ENCODE results near the gene TCEAL7.
"Not testable (repeated sequence)": the region's sequence is repeated elsewhere in the genome, so short reads cannot be mapped to it uniquely, and the experiment has no call there.

Gene TCEAL7

GRCh38 chrX:103329991-103330390 is at the start of gene TCEAL7:
TSS of gene TCEAL7 (plus strand) at chrX:103330239. CDS start at chrX:103331404, 1,165 bp downstream.
- DNase-seq = no peak

GRCh38 chrX:103293118-103293517 is 36.9 kb upstream of the TCEAL7 start:
- DNase-seq = no peak

- no peak for DNase-seq
These were observed 25.3 kb upstream of the TCEAL7 start for GRCh38 chrX:103304705-103305104.

- not testable (repeated sequence) for DNase-seq
These were observed 24.4 kb upstream of the TCEAL7 start for GRCh38 chrX:103305666-103306065.

- no peak for DNase-seq
These were observed 20.0 kb upstream of the TCEAL7 start for GRCh38 chrX:103309860-103310554.

GRCh38 chrX:103310555-103311398 is 19.3 kb upstream of the TCEAL7 start, which contains the start of gene BEX2:
TSS of gene BEX2 (minus strand) at chrX:103310990. CDS start at chrX:103309976, 1,014 bp downstream.
- peak; percentile 77 for DNase-seq

- no peak for DNase-seq
These were observed 18.6 kb upstream of the TCEAL7 start for GRCh38 chrX:103311399-103311780.

- DNase-seq = no peak
These were observed 746 bp downstream of the TCEAL7 start for GRCh38 chrX:103330681-103331288.

GRCh38 chrX:103338663-103339062 is 8.6 kb downstream of the TCEAL7 start:
- no peak for DNase-seq

- DNase-seq = peak; percentile 12
These were observed 13.1 kb downstream of the TCEAL7 start for GRCh38 chrX:103343105-103343504.

GRCh38 chrX:103344606-103345005 is 14.6 kb downstream of the TCEAL7 start:
- no peak for DNase-seq

GRCh38 chrX:103347682-103348397 is 17.8 kb downstream of the TCEAL7 start:
- DNase-seq = no peak

- DNase-seq = no peak
These were observed 26.2 kb downstream of the TCEAL7 start, which contains the start of gene TCEAL9 for GRCh38 chrX:103356130-103356798. TSS of gene TCEAL9 (plus strand) at chrX:103356506. CDS start at chrX:103357685, 1,179 bp downstream.

GRCh38 chrX:103356858-103357257 is 26.8 kb downstream of the TCEAL7 start:
- no peak for DNase-seq

- no peak for DNase-seq
These were observed 27.8 kb downstream of the TCEAL7 start for GRCh38 chrX:103357871-103358270.

GRCh38 chrX:103359605-103360004 is 29.6 kb downstream of the TCEAL7 start:
- not testable (repeated sequence) for DNase-seq

GRCh38 chrX:103360092-103360491 is 30.1 kb downstream of the TCEAL7 start:
- DNase-seq = no peak

GRCh38 chrX:103360916-103361315 is 30.9 kb downstream of the TCEAL7 start:
- no peak for DNase-seq

GRCh38 chrX:103361798-103362197 is 31.8 kb downstream of the TCEAL7 start:
- DNase-seq = no peak

- DNase-seq = no peak
These were observed 32.4 kb downstream of the TCEAL7 start for GRCh38 chrX:103362474-103362873.

- DNase-seq = no peak
These were observed 33.0 kb downstream of the TCEAL7 start for GRCh38 chrX:103363046-103363445.

- DNase-seq = no peak
These were observed 37.5 kb downstream of the TCEAL7 start for GRCh38 chrX:103367502-103367901.
